Activated T-helper 9 cell treated with anti-CD3 and anti-CD28 coated beads, Interleukin-2, amount 50 U/mL, for 16 hours (primary cell): ENCODE measurements around the gene C12orf43.

Experiments used
- DNase-seq: peaks from one replicate; pipeline ENCODE4 v3.0.0-alpha.2; 2020; ENCODE audit warnings: low read depth

C12orf43 gene

DNA sequence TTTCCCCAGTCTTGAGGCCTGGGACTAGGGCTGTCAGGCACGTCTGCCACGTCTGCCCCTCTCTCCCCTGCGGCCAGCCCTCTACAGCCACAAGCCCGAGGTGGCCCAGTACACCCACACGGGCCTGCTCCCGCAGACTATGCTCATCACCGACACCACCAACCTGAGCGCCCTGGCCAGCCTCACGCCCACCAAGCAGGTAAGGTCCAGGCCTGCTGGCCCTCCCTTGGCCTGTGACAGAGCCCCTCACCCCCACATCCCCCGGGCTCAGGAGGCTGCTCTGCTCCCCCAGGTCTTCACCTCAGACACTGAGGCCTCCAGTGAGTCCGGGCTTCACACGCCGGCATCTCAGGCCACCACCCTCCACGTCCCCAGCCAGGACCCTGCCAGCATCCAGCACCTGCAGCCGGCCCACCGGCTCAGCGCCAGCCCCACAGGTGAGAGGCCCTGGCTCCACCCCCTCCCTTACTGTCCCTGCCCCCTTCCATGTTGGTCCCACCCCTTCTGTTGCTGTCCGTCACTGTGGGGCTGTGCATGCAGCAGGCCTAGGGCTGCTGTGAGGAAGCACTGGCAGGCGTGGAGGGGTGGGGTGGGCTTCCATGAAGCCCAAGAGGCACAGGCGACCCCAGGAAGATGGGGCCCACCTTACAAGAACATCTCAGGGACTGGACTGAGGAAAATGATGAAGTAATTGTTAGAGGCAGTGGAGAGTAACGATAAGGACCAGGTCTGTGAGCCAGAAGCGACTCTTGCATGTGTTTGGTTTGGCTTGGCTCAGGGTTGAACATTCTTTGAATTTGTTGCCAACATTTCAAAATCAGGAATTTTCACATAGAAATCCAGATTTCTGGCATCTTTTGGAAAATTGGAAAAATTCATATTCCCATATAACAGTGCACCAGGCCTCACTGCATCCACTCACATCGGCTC, 16.8 kb downstream of the C12orf43 start:
- DNase-seq, result no peak

DNA sequence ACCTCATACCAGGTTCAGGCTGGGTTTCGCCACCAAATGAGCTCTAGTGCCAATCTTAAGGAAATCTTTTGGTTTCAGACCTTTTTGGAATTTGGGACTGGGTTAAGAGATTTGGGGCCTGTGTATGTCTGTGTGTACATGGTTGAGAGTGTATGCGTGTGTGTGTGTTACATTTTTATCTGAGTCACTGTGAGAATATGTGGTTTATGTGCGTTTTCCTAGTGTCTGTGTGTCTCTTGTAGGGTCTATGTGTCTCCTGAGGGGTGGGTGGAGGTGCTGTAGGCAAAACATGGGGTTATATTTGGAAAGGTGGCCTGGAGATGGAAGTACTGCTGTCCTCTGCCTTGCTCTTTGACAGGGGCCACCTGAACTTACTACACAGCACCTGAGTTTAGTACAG, 17.9 kb downstream of the C12orf43 start:
- DNase-seq, result no peak

DNA sequence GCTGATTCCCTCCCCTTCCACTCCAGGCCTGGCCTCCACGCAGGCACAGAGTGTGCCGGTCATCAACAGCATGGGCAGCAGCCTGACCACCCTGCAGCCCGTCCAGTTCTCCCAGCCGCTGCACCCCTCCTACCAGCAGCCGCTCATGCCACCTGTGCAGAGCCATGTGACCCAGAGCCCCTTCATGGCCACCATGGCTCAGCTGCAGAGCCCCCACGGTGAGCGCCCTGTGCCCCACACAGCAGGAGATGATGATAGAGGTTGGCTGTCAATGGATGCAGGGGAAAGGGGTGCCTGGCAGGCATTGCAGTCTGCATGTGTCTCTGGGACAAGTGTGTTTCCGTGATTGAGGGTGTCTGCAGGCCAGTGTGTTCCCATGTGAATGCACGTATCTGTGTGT, 18.8 kb downstream of the C12orf43 start:
- DNase-seq, result no peak

DNA sequence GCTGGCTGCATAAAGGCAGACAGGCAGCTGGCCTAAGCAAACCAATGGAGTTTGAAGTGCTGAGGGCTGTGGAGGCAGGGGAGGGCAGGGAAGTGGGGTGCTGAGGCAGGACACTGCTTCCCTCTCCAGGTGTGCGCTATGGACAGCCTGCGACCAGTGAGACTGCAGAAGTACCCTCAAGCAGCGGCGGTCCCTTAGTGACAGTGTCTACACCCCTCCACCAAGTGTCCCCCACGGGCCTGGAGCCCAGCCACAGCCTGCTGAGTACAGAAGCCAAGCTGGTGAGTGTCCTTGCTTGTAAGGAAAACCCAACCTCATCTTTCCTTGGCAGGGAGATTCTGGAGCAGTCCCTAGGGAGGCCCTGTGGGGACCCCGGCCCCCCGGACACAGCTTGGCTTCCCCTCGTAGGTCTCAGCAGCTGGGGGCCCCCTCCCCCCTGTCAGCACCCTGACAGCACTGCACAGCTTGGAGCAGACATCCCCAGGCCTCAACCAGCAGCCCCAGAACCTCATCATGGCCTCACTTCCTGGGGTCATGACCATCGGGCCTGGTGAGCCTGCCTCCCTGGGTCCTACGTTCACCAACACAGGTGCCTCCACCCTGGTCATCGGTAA, 20.0 kb downstream of the C12orf43 start:
- no peak for DNase-seq

DNA sequence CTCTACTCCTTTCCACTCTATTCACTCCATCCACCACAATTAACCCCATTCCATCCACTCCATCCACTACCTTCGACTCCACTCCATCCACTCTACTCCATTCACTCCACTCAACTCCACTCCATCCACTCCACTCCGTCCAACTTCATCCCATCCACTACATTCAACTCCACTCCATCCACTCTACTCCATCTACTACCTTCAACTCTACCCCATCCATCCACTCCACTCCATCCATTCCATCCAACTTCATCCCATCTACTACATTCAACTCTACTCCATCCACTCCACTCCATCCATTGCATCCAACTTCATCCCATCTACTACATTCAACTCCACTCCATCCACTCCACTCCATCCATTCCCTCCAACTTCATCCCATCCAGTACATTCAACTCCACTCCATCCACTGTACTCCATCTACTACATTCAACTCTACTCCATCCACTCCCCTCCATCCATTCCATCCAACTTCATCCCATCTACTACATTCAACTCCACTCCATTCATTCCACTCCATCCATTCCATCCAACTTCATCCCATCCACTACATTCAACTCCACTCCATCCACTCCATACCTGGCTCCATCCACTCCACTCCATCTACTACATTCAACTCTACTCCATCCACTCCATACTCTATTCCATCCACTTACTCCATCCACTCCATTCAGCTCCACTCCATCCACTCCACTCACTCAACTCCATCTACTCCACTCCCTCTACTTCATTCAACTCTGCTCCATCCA, 21.5 kb downstream of the C12orf43 start:
- no peak for DNase-seq

DNA sequence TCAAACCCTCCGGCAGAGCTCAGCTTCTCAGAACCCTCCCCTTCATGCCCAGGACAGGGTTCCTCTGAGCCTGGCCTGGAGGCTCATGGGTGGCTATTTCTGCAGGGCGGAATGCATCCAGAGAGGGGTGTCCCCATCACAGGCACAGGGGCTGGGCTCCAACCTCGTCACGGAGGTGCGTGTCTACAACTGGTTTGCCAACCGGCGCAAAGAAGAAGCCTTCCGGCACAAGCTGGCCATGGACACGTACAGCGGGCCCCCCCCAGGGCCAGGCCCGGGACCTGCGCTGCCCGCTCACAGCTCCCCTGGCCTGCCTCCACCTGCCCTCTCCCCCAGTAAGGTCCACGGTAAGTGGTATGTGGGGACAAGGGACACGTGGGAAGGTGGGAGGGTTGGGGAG, 22.2 kb downstream of the C12orf43 start:
- no peak for DNase-seq

DNA sequence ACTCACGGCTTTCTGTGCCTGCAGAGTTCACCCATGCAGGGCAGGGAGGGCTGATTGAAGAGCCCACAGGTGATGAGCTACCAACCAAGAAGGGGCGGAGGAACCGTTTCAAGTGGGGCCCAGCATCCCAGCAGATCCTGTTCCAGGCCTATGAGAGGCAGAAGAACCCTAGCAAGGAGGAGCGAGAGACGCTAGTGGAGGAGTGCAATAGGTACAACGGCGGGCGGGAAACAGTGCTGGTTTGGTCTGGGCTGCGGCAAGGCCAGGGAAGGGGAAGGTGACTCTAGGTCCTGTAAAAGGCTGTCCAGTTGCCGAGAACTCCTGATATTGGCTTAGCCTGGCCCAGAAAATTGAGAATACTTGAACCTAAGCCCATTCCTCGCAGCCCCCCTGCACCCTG, 22.8 kb downstream of the C12orf43 start:
- DNase-seq, result no peak

DNA sequence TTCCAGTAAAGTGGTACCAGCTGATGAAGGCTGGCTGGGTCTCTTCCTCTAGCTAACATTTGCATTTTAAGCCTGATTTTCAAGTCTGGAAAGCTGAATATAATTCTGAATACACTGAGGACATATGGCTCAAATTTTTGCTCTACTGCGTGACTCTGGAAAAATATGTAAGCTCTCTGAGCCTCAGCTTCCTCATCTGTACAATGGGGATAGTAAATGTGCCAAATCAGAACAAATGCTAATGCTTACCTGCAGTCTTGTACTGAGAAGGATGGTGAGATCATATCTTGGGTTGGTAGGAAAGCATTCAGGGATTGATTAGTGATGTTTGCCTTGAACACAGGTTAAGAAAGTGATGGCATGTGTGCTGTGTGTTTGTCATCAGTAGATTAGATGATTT, 23.3 kb downstream of the C12orf43 start:
- no peak for DNase-seq

DNA sequence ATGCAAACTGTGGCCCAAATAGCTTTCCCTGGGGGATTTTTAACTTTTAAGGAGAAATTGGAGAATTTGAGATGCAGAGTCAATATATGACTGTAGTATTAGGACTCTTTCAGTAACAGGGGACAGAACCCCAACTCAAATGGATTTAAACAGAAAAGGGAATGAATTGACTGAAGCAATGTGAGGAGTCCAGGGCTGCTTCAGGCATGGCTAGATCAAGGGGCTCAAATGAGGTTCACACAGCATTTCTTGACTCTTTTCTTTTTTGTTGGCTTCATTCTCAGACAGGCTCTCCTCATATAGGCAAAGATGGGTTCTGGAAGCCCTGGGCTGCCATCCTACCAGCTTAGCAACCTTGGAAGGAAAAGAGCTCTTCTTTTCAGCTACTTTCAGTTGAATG, 24.3 kb downstream of the C12orf43 start:
- DNase-seq, result no peak

DNA sequence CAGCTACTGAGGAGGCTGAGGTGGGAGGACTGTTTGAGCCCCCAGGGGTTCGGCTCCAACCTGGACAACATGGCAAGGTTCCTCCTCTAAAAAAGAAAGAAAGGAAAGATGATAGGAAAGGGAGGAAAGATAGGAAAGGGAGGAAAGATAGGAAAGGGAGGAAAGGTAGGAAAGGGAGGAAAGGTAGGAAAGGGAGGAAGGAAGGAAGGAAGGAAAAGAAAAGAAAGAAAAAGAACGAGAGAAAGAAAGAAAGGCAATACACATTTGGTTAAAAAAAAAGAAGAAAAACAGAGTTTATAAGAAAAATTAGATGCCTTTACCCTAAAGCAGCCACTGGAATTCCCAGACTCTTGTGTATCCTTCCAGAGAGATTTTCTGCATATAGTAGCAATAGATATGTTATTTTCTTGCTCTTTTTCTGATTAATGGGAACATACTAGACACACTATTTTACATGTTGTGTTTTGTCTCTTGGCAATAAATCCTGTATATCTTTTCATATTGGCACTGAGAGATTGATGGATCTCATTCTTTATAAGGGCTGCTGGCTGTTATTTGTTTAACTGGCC, 25.7 kb downstream of the C12orf43 start:
- no peak for DNase-seq

DNA sequence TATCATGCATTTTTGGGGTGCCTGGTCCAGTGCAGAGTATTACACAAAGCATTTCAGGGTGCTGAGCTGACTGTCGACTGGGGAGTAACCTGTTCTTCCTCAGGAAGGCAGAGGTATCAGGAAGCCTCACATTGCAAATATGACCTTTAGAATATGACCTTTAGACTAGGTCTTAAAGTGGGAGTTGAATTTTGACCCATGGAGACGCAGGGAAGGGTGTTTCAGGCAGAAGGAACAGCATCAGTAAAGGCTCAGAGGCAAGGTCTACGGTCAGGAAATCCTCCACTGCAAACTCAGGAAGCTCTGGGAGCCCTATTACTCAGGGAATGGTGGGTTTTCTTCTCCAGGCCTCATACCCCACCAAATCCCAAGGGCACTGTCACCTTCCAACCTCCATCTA, 26.6 kb downstream of the C12orf43 start:
- DNase-seq, result no peak

DNA sequence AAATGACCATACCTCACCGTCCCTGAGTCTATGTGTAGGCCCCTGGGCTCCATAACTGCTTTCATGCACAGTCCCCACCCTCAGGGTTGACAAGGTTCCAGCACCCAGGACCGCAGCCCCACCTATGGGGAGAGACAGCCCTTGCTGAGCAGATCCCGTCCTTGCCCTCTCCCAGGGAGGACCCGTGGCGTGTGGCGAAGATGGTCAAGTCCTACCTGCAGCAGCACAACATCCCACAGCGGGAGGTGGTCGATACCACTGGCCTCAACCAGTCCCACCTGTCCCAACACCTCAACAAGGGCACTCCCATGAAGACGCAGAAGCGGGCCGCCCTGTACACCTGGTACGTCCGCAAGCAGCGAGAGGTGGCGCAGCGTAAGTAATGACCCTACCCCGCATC, 27.6 kb downstream of the C12orf43 start:
- no peak for DNase-seq

DNA sequence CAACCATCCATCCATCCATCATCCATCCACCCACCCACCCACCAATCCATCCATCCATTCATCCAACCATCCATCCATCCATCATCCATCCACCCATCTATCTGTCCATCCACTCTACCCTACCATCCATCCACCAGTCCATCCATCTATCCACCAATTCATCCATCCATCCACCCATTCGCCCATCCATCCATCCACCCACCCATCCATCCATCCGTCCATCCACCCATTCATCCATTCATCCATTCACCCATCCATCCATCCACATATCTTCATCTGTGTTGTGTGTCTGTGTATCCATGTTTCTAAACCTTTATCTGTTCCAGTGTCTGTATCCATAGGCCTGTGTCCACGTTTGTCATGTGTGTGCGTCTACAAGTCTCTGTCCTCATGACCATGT, 28.1 kb downstream of the C12orf43 start:
- no peak for DNase-seq

DNA sequence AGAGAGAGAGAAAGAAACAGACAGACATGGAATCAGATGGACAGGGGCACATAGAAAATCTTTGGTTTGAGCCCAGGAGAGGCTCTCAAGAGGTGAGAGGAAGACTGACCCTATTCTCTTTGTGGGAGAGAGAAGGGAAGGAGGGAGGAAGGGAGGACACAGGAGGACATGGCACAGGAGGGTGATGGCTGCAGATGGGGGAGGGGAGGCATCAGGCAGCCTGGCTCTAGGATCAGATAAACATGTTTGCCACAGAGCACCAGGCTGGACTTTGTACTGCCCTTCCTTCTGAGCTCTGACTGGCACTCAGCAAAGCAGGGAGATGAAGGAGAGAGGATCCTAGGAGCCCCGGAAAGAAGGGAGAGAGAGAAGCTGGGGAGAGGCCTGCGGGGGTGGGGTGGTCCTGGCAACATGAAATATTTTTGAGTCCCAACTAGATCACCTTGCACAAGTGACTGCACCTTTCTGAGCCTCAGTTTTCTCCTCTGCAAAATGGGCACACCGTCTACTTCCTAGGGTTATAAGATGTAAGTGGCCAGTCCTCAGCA, 31.9 kb downstream of the C12orf43 start:
- DNase-seq, result no peak

DNA sequence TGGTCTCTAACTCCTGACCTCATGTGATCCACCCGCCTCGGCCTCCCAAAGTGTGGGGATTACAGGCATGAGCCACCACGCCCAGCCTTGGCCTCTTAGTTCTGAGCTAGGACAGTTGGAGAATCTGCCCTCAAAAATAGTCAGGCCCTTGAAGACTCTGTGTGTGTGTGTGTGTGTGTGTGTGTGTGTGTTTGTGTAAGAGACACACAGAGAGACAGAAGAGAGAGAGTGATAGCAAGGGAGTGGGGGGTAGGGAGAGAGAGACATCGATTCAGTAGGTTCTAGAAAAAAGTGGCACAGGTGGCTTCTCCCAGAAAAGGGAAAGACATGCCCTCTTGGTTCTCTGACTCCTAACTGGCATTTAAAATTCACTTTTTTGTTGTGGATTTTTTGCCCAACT, 32.5 kb downstream of the C12orf43 start:
- DNase-seq, result no peak

DNA sequence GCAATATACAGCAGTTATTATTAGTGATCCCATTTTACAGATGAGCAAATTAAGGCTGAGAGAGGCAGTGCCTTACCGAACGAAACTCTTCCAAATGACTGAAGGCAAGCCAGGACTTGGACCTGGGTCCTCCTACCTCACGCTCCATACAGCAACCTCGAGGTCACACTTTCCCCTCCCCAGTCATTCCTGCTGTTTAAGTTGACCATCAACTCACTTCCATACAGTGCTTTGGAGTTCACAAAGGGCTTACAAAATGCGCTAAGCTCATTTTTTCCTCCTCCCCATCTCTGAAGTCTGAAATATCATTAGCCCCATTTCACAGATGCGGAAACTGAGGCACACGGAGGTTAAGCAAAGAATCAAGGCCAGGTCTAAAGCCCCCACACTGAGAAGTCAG, 33.6 kb downstream of the C12orf43 start:
- no peak for DNase-seq

DNA sequence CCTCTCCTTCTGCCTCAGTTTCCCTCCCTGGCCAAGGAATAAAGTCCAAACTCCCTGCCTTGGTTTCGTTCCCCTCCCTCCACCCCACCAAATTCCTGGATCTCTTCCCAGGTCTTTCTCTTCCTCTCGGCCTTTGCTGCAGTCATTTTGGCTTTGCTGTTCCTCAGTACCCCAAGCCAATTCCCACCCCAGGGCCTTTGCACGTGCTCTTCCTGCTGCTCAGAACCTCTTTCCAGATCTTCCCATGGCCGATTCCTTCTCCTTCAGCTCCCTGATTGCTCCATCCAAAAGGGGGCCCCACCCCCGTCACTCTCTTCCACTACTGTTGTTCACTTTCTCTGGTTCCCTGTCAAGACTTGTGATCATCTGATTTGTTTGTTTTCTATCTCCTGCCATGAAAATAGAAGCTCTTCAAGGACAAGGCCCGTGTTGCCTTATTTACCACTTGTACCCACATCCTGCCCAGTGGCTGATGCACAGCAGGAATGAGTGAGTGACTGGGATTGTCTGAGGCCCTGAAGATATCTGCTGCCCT, 34.8 kb downstream of the C12orf43 start:
- no peak for DNase-seq

DNA sequence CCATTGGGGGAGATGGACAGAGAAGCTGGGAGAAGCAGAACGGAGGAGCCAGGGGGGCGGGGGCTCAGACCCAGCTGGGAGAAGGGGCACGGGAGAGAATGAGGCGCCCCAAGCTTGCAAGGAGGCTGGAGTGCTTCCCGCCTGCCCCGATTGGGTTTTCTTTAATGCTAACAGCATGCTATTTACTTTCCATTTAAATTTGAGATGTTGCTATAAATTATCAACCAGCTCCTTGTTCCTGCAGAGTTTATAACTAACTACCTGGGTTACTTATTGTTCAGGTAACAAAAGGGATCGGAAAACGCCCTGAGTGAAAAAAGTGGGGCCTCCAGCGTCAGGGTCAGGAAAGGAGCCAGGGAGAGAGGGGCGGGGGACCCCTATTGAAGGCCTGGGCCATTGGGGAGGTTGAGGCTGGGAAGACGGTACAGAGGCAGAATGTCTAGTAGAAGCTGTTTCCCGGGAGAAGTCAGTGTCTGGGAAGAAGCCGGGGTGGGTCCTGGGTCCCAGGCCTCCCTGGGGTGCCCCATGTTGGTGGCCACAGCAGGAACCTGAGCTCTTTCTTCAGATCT, 35.4 kb downstream of the C12orf43 start:
- no peak for DNase-seq

DNA sequence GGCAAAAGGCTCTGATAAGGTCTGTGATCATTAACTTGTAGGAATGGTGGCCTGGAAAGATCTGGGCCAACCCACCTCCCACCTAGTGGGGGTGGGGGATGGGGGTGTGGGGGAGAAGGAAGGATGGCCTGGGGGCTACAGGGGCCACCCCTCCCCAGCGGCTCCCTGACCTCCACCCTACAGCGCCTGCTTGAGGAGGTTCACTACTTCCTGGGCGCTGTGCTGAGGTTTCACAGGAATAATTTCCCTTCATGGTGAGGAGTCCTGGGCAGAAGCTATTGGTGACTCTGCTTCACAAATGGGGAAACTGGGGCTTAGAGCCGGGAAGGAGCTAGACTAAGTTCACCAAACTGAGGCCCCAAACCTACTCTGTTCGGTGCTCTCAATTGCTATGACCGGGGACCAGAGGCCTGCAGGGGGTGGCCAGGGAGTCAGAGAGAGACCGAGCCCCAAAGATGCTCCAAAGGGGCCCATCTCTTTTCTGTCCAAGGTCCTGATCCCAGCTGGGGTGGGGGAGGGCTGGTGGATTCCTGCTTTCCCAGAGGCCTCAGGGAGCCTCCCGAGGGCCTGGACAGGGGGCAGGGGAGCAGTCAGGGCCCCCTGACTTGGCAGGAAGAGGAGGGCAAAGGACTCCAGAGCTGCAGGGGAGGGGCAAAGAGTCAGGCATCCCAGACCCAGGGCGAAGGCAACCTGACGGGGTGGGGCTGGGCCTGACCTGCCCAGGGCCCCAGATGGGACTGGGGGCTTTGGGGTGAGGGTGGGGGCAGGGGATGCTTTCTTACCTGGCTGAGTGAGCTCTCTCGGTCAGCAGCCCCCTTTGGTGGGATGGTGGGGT, 36.2 kb downstream of the C12orf43 start:
- DNase-seq, result no peak

DNA sequence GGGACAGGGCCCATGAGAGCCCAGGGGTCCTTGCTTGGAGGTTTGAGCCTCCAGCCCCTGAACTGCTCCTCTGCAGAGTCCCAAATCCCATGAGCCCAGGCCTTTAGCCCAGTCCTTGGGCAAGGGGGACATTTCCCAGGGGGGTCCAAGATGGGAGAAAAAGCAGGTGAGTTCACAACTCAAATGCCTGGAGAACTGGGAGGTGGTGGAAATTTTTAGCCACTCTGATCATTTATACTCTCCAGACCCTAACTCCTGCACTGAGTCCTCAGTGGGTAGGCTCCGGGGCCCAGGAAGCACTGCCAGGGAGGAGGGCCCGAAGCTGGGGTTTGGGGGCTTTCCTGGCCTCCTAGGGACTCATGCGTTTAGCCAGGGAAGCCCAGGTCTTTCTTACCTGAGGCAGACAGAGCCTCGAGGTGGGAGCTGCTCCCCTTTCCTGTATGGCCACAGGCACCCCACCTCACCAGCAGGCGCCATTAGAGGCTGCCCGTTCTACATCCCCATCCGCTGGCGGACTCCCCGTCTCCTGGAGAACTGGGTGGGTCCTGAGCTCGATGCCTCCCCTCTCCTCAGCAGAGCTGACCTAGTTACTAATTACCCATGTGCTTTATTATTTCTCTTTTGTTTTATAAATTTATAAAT, 36.9 kb downstream of the C12orf43 start:
- no peak for DNase-seq
